Neural cell (in vitro differentiated cells): ENCODE results near the gene NOPCHAP1. TPM values are rescaled to one million over a fixed set of nuclear protein-coding genes. Genes with fewer than 3 reads are reported as not detected.
A peak's percentile ranks its signal among the peaks of the same experiment; 100 is the strongest.

Source experiments
- H2AFZ ChIP-seq: fragments of 200-600, 300-800 bp; sonication (generic), shearing (Covaris generic); 2 replicates; pipeline ENCODE4 v1.6.0; 2014; ENCODE audit warnings: low read depth, mild to moderate bottlenecking, antibody characterized with exemption, low read length, moderate library complexity
- H3F3A ChIP-seq: fragments of 200-600 bp; shearing (Covaris generic); 2 replicates; pipeline ENCODE4 v1.6.1; 2016; ENCODE audit warnings: mild to moderate bottlenecking, moderate library complexity, mixed read lengths, antibody characterized with exemption, low read length; ENCODE audit not compliant: insufficient read depth, poor library complexity, severe bottlenecking
- H3K27ac ChIP-seq: fragments of 200-600, 300-800 bp; sonication (generic), shearing (Covaris generic); 2 replicates; pipeline ENCODE4 v1.5.1; 2014; ENCODE audit warnings: mild to moderate bottlenecking, low read length, moderate library complexity
- H3K27me3 ChIP-seq: fragments of 300-800, 200-600 bp; sonication (generic), shearing (Covaris generic); 2 replicates; pipeline ENCODE4 v1.6.0; 2014; ENCODE audit warnings: mild to moderate bottlenecking, low read depth, low read length, moderate library complexity; ENCODE audit not compliant: insufficient read depth
- H3K36me3 ChIP-seq: fragments of 300-800, 200-600 bp; sonication (generic), shearing (Covaris generic); 2 replicates; pipeline ENCODE4 v1.5.1; 2014; ENCODE audit warnings: mild to moderate bottlenecking, antibody characterized with exemption, low read length, moderate library complexity; ENCODE audit not compliant: insufficient read depth
- H3K4me2 ChIP-seq: fragments of 300-800, 200-600 bp; sonication (generic), shearing (Covaris generic); 2 replicates; pipeline ENCODE4 v1.6.0; 2014; ENCODE audit warnings: mild to moderate bottlenecking, low read length
- H3K4me3 ChIP-seq: fragments of 300-800, 200-600 bp; sonication (generic), shearing (Covaris generic); 2 replicates; pipeline ENCODE4 v1.5.1; 2014; ENCODE audit warnings: mild to moderate bottlenecking, low read length, moderate library complexity
- H3K79me2 ChIP-seq: fragments of 200-600 bp; shearing (Covaris generic); replicated peaks from 2 replicates; pipeline ENCODE4 v1.6.0; 2014; ENCODE audit warnings: mild to moderate bottlenecking, low read length, moderate library complexity; ENCODE audit not compliant: insufficient read depth
- H3K9ac ChIP-seq: fragments of 300-800, 200-600 bp; sonication (generic), shearing (Covaris generic); 2 replicates; pipeline ENCODE4 v1.6.1; 2016; ENCODE audit warnings: mild to moderate bottlenecking, low read length, mixed read lengths
- H3K9me2 ChIP-seq: fragments of 200-600 bp; shearing (Covaris generic); 2 replicates; pipeline ENCODE4 v1.6.1; 2016; ENCODE audit warnings: mild to moderate bottlenecking, low read length, mixed read lengths; ENCODE audit not compliant: insufficient read depth
- H3K9me3 ChIP-seq: fragments of 200-600, 300-800 bp; sonication (generic), shearing (Covaris generic); 2 replicates; pipeline ENCODE4 v1.6.1; 2016; ENCODE audit warnings: mild to moderate bottlenecking, mixed run types, low read length, moderate library complexity, mixed read lengths
- H4K20me1 ChIP-seq: fragments of 200-600 bp; shearing (Covaris generic); 2 replicates; pipeline ENCODE4 v1.6.1; 2016; ENCODE audit warnings: mild to moderate bottlenecking, mixed run types; ENCODE audit not compliant: insufficient read depth
- EP300 ChIP-seq: fragments of 450-650 bp; conservative IDR thresholded peaks from 2 replicates; pipeline ENCODE4 v1.6.1; 2014; ENCODE audit warnings: antibody characterized with exemption, mild to moderate bottlenecking, moderate library complexity; ENCODE audit not compliant: poor library complexity, severe bottlenecking
- EZH2 ChIP-seq: fragments of 200-600, 300-800 bp; shearing (Covaris generic), sonication (generic); IDR thresholded peaks from 2 replicates; pipeline ENCODE4 v1.6.1; 2014; ENCODE audit warnings: antibody characterized with exemption, low read length, borderline replicate concordance, mild to moderate bottlenecking; ENCODE audit not compliant: insufficient read depth, poor library complexity, severe bottlenecking
- MXI1 ChIP-seq: fragments of 450-650 bp; conservative IDR thresholded peaks from 2 replicates; pipeline ENCODE4 v1.6.1; 2014; ENCODE audit warnings: antibody characterized with exemption, mild to moderate bottlenecking; ENCODE audit not compliant: poor library complexity, severe bottlenecking
- POLR2AphosphoS5 ChIP-seq: IDR thresholded peaks from 2 replicates; pipeline ENCODE4 v1.6.1; 2012
- RAD21 ChIP-seq: fragments of 450-650 bp; conservative IDR thresholded peaks from 2 replicates; pipeline ENCODE4 v1.6.1; 2014; ENCODE audit warnings: antibody characterized with exemption, mild to moderate bottlenecking, moderate library complexity
- SMC3 ChIP-seq: fragments of 450-650 bp; conservative IDR thresholded peaks from 2 replicates; pipeline ENCODE4 v1.6.1; 2014; ENCODE audit warnings: antibody characterized with exemption, mild to moderate bottlenecking, moderate library complexity; ENCODE audit not compliant: poor library complexity
- TAF1 ChIP-seq: IDR thresholded peaks from 2 replicates; pipeline ENCODE4 v1.6.1; 2012; ENCODE audit warnings: low read depth
- polyA plus RNA-seq: library from polyadenylated mRNA; depleted of rRNA; stranded (reverse); fragments of >200 nt; gene quantifications from 2 replicates; pipeline ENCODE4 v1.2.3, GENCODE V29; 2014
- TF ChIP-seq, protein P1 (sequence below): IDR thresholded peaks from 2 replicates; pipeline ENCODE4 v1.6.1; 2012; ENCODE audit warnings: borderline replicate concordance
- TF ChIP-seq, protein P2 (sequence below): fragments of 450-650 bp; IDR thresholded peaks from 2 replicates; pipeline ENCODE4 v1.5.1; 2014; ENCODE audit warnings: antibody characterized with exemption, mild to moderate bottlenecking, moderate library complexity; ENCODE audit not compliant: poor library complexity, severe bottlenecking

NOPCHAP1 gene
- polyA plus RNA-seq, 1 donor from 2014 or later: 12.0 TPM

DNA sequence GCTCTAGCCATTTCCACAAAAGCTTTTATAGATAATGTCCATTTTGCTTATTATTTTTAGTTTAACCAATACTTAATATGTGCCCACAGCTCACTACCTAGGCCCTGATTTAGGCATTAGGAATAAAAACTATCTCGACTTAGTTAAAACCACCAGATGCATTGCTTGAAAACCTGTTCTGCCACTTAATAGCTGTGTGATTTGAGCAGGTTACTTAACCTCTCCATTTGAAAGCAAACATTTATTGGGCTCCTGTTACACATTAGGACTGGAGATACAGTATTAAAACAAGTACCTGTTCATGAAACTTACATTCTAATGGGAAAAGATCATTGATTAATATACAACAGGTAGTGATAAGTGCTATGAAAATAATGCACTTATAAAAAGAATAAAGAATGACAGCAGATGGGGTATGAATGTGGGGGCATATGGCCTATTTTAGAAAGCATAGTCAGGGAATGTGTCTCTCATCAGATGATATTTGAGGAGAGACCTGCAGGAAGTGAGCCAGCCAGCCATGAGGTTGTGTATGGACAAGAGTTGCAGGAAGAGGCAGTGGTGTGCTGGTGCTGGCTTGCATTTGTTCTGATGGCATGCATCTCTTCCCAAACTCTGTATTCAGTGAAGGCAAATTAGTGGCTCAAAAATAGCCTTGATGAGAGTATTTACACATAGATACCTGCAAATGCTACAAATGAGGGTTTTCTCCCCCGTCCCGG, 34.3 kb downstream of the NOPCHAP1 start:
- Histone ChIP-seq H4K20me1 (no peaks in the 10 kb centered on the region), H2AFZ (no peak overlapping the region), H3K9ac (no peak overlapping the region), H3K9me3 (no peaks in the 10 kb centered on the region), H3K36me3 (no peaks in the 10 kb centered on the region), H3K9me2 (no peaks in the 10 kb centered on the region), H3K27ac (no peak overlapping the region), H3K4me2 (no peak overlapping the region), H3F3A (no peaks in the 10 kb centered on the region), H3K79me2 (no peaks in the 10 kb centered on the region), H3K27me3 (no peaks in the 10 kb centered on the region), H3K4me3 (no peak overlapping the region)
- TF ChIP-seq EZH2: no peak
- no peak for TF ChIP-seq TAF1
- no peak for TF ChIP-seq SMC3
- TF ChIP-seq, protein P1, sequence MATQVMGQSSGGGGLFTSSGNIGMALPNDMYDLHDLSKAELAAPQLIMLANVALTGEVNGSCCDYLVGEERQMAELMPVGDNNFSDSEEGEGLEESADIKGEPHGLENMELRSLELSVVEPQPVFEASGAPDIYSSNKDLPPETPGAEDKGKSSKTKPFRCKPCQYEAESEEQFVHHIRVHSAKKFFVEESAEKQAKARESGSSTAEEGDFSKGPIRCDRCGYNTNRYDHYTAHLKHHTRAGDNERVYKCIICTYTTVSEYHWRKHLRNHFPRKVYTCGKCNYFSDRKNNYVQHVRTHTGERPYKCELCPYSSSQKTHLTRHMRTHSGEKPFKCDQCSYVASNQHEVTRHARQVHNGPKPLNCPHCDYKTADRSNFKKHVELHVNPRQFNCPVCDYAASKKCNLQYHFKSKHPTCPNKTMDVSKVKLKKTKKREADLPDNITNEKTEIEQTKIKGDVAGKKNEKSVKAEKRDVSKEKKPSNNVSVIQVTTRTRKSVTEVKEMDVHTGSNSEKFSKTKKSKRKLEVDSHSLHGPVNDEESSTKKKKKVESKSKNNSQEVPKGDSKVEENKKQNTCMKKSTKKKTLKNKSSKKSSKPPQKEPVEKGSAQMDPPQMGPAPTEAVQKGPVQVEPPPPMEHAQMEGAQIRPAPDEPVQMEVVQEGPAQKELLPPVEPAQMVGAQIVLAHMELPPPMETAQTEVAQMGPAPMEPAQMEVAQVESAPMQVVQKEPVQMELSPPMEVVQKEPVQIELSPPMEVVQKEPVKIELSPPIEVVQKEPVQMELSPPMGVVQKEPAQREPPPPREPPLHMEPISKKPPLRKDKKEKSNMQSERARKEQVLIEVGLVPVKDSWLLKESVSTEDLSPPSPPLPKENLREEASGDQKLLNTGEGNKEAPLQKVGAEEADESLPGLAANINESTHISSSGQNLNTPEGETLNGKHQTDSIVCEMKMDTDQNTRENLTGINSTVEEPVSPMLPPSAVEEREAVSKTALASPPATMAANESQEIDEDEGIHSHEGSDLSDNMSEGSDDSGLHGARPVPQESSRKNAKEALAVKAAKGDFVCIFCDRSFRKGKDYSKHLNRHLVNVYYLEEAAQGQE: no peak
- TF ChIP-seq EP300: no peak
- TF ChIP-seq RAD21: no peak
- TF ChIP-seq, protein P2, sequence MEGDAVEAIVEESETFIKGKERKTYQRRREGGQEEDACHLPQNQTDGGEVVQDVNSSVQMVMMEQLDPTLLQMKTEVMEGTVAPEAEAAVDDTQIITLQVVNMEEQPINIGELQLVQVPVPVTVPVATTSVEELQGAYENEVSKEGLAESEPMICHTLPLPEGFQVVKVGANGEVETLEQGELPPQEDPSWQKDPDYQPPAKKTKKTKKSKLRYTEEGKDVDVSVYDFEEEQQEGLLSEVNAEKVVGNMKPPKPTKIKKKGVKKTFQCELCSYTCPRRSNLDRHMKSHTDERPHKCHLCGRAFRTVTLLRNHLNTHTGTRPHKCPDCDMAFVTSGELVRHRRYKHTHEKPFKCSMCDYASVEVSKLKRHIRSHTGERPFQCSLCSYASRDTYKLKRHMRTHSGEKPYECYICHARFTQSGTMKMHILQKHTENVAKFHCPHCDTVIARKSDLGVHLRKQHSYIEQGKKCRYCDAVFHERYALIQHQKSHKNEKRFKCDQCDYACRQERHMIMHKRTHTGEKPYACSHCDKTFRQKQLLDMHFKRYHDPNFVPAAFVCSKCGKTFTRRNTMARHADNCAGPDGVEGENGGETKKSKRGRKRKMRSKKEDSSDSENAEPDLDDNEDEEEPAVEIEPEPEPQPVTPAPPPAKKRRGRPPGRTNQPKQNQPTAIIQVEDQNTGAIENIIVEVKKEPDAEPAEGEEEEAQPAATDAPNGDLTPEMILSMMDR: no peak
- TF ChIP-seq POLR2AphosphoS5: no peak
- TF ChIP-seq MXI1: no peak

DNA sequence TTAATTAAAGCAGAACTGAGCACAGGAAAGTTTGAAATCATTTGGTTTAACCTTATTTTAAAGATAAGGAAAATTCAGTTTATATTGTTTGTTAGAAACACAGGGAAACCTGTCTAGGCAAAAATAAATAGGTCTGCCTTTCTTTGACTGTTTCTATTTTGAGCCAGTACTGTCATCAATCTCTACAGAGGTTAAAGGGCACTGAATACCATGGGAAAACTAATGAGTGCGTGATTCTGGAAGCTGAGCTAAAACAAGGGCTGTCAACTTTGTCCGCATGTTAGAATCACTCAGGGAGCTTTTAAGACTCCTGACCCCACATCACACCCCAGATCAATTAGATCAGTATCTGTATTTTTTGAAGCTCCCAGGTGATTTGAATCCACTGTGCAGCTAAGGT, 38.8 kb downstream of the NOPCHAP1 start:
- Histone ChIP-seq H2AFZ (no peak overlapping the region), H3K4me2 (peak overlapping the region; percentile 32), H3K9me3 (no peaks in the 10 kb centered on the region), H3K9me2 (no peaks in the 10 kb centered on the region), H4K20me1 (no peaks in the 10 kb centered on the region), H3K27me3 (no peaks in the 10 kb centered on the region), H3K4me3 (no peak overlapping the region), H3K27ac (no peak overlapping the region), H3F3A (no peaks in the 10 kb centered on the region), H3K36me3 (no peaks in the 10 kb centered on the region), H3K9ac (no peak overlapping the region), H3K79me2 (no peaks in the 10 kb centered on the region)
- TF ChIP-seq, protein P1: no peak
- TF ChIP-seq EZH2: no peak
- TF ChIP-seq EP300: no peak
- no peak for TF ChIP-seq SMC3
- TF ChIP-seq, protein P2: no peak
- TF ChIP-seq RAD21: no peak
- no peak for TF ChIP-seq TAF1
- TF ChIP-seq POLR2AphosphoS5: no peak
- no peak for TF ChIP-seq MXI1
